Stimulated activated CD4-positive, alpha-beta T cell treated with anti-CD3 and anti-CD28 coated beads, Interleukin-15, amount 100 ng/mL, for 48 hours (primary cell): ENCODE measurements around the gene ECM1.
A peak's percentile ranks its signal among the peaks of the same experiment; 100 is the strongest.

Experiments used
- DNase-seq, 2 donors: peaks; one replicate each; pipeline ENCODE4 v3.0.0-alpha.2; 2020; ENCODE audit warnings: low read depth in 2 of 2

ECM1 gene

GRCh38 chr1:150507912-150508864, at the start of gene ECM1:
Gene ECM1, plus strand, starts transcription at chr1:150508109. Its CDS starts 101 bp downstream, at chr1:150508210.
- no peak for DNase-seq

DNA sequence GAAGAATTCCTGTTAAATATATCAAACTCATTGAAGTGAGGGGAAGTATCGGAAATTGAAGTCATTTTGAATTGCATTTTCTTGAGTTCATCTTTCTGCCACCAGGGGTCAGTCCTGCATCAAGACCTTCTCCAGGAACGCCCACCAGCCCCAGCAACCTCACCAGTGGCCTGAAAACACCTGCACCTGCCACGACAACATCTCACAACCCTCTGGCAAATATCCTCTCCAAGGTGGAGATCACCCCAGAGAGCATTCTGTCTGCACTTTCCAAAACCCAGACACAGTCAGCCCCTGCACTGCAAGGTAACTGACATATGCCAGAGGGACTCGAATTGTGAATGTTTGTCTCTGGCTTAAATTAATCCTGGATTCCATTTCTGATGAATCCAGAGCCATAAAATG, 43.5 kb upstream of the ECM1 start:
- DNase-seq: peak; percentile 58 to 75

DNA sequence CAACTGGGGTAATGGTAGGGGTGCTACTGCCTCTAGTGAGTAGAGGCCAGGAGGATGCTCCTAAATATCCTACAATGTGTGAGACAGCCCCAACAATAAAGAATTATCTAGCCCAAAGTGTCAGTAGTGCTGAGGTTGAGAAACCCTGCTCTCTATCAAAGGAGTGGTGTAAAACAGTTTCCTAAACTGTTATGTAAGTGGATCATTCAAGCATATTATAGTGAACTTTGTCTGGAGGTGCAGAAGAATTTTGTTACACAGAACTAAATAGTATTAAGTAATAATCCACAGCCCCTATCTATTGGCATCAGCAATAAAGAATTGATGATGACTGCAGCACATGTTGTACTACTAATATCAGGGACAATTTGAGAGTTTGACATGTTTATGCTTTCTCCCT, 40.9 kb upstream of the ECM1 start:
- no peak for DNase-seq

GRCh38 chr1:150469291-150469690, 38.6 kb upstream of the ECM1 start:
- no peak for DNase-seq

DNA sequence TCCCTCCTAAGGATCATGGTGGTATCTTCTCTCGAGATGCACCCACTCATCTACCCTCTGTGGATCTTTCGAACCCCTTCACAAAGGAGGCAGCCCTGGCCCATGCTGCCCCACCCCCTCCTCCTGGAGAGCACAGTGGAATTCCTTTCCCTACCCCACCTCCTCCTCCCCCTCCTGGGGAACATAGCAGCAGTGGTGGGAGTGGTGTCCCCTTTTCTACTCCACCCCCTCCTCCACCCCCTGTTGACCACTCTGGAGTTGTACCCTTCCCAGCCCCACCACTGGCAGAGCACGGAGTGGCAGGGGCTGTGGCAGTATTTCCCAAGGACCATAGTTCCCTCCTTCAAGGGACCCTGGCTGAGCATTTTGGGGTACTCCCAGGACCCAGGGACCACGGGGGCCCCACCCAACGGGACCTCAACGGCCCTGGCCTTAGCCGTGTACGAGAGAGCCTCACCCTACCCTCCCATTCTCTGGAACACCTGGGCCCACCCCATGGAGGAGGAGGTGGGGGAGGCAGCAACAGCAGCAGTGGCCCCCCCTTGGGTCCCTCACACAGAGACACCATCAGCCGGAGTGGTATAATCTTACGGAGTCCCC, 35.2 kb upstream of the ECM1 start:
- no peak for DNase-seq

DNA sequence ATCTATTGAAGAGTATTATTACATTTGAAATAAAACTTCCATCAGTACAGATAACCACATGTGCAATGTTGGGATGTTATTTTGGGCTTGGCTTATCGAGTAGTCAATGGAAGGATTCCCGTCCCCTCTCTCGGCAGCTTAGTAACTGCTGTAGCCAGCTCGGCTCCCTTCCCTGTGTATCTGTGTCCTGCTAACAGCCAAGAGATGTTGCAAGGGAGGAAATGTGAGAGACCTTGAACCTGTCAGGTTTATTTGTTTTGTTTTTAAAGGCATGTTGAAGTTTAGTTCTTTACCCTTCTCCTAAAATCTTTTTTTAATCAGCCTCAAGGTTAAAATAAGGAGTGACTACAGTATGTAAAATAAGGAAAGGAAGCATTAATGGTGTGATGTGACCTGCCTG, 34.2 kb upstream of the ECM1 start:
- no peak for DNase-seq

DNA sequence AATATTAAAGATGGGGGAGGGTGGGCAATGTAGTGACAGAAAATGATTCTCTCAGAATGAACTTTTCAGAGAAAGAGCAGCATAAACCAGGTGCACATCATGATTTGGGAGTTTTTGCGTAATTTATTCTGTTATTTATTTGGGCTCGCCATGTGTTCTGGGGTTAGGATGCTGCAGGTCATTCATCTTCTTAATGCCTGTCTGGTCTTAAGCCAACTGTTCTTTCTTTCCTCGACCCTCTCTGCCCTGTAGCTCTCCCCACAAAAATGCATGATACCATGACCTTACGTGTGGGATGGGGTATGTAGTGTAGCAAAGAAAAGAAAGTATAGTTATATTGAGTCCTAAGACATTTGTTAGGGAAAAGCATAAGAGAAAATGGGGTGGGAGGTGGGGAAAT, 33.0 kb upstream of the ECM1 start:
- no peak for DNase-seq

GRCh38 chr1:150476754-150477153, 31.2 kb upstream of the ECM1 start:
- no peak for DNase-seq

DNA sequence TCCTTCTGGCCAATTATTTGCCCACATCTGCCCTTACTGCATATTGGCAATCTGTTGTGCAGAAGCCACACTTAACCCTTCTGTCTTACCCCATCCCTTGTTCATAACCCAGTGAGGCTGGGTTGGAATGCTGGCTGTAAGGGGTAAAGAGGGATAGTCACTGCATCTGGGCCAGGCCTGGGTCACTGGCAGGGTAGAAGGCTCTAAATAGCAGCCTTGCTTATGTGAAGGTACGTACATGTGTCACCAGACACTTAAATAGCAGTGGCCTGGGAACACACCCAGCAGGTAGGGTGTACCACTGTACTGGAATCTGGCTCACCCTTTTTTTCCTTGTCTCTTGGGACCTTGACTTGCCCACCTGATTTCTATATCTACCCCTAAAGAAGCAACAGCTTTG, 30.6 kb upstream of the ECM1 start:
- no peak for DNase-seq

DNA sequence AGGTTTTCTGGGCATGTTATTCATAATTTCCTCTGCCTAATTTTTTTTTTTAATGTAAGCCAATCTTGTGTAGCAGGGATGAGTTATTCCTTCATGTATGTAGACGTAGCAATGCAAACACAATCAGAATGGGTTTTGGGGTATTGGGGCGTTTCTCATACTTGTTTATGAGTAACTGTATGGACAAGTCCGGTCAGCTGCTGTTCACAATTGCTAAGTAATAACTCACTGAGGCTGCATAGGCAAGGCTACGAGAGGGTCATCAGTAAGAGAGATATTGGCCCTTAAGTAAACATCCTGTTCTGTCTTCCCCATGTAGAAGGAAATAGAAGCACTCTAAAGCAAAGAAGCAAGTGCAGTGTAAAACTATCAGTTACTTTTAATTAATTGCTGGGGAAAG, 30.2 kb upstream of the ECM1 start:
- DNase-seq: no peak

- DNase-seq: no peak
Observed at GRCh38 chr1:150479370-150479769, 28.5 kb upstream of the ECM1 start.

DNA sequence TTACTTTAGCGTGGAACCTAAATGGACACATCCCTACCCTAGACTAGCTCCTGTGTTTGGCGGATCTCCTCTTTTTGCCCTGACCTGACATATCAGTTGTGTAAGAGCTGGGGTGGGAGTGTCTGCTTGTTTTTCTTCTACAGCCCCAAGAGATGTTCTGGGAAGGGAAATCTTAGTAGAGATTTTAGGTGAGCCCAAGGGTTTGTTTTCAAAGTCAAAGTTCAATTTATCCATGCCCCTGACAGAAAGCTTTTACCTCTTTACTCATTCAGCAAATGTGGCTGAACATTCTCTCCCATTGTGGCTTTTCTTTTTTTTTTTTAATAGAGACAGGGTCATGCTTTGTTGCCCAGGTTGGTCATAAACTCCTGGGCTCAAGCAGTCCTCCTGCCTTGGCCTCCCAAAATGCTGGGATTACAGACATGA, 28.0 kb upstream of the ECM1 start:
- DNase-seq: no peak

DNA sequence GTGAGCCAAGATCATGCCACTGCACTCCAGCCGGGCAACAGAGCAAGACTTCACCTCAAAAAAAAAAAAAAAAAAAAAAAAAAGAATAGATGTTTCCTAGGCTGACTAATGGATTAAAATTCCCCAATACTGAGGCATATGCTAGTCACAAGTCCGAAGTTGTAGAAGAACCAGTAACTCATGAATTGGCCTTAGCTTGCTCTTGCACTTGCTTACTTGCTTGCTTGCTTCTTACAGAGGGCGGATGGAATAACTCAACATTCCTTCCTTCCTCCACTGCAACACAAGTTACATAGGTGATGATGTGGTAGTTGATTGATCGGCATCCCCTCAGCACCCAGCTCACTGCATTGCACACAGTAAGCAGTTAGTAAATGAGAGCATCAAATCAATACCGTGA, 23.5 kb upstream of the ECM1 start:
- no peak for DNase-seq

DNA sequence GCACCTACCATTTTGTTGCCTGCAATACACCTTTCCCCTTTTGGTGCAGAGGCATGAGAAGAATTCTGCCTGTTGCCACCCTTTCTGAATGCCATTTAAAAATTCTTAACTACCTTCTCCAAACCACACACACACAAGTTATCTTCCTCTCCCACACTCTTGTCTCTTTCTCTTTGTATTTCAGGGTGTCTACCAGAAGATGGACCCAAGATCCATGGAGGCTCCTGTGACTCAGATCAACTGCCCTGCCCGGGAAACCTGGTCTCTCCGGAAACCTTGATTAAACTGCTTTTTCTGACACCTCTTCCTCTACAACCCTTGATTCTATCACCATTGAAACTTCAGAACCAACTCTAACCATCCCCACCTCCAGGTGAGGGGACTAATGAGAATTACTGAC, 23.0 kb upstream of the ECM1 start:
- DNase-seq: no peak

DNA sequence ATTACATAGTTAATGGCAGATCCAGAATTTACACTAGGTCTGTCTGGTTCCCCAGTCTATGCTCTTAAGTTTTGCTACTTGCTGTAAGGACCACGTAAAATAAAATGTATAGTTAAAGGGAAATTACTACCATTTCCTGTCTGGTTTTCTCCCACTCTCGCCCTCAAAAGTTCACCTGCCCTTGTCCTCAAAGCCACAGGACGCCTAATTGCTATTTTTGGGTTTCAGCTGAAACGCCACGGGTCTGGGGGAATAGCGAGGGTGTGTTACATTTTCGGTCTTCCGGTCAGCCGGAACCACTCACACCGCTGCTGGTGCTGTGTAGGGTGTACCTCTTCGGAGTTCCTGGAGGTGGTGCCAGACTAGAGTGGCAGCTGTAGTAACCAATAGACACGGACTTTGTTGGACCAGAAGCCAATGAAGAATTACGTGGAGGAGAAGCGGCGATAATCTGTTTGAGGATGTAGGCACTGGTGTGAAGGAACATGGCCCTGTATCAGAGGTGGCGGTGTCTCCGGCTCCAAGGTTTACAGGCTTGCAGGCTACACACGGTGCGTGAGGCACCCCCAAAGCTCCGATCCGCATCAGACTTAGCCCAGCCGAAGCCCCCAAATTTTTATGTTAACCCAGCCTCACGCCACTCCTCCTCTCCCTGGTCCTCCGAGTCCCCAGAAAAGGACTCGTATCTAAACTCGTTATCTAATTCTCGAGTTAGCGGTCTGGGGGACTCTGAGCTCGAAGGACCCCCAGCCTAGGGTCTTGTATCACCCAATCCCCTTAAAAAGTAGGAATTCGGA, 20.7 kb upstream of the ECM1 start, which contains the start of gene TARS2:
TARS2 (plus strand) TSS at position 454 of the 797 bp plus-strand sequence; CDS start at position 486, 32 bp downstream.
- DNase-seq: peak; percentile 90 to 96

- DNase-seq: no peak
Observed at GRCh38 chr1:150487763-150488115, 20.2 kb upstream of the ECM1 start.

DNA sequence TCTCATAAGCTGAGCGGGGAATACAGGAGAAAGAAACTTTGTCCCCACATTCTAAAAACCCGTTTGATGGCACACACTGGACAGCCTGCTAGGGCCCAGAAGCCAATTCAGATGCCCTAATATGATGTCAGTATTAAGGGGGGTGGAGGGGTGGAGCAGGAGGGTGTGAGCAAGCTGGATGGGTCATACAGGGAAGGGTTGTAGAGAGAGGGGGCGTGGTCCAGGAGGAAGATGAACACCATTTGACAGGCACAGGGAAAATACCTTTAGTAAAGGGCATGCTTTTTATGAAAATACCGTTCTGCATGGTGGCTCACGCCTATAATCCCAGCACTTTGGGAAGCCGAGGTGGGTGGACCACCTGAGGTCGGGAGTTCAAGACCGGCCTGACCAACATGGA, 14.7 kb upstream of the ECM1 start:
- no peak for DNase-seq

DNA sequence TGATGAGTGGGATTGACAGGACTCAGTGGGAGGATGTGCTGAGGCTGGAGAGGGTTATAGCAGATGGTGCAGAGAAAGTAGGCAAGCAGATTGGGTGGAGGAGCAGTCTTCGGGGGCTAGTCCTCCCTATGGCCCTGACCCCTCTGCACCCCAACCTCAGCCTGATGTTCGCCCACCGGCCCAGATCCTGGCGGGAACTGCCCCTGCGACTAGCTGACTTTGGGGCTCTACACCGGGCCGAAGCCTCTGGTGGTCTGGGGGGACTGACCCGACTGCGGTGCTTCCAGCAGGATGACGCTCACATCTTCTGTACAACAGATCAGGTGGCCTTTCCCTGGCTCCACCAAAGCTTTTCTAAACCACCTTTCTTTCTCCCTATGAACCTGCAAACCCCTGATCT, 9.6 kb upstream of the ECM1 start:
- DNase-seq: no peak

GRCh38 chr1:150505431-150505830, 2.5 kb upstream of the ECM1 start:
- DNase-seq: no peak

DNA sequence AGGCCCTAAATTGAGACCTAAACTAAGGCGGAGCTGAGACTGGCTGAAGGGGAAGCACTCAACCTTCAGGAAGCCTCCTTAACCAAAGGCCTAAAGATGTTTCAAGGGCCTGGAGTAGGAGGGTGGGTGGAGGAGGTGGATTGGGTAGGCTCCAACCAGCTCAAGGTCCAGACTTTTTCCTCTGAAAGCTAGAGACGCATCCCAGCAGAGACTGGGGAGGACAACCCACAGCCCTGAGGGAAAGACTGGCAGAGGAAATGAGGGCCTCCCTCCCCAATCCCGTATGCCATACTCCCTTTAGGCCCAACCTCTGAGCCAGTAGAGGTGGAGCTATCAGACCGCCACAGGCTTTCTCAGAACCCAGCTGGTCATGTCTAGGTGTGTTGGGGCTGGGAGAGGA, 1.1 kb downstream of the ECM1 start:
- DNase-seq: no peak

DNA sequence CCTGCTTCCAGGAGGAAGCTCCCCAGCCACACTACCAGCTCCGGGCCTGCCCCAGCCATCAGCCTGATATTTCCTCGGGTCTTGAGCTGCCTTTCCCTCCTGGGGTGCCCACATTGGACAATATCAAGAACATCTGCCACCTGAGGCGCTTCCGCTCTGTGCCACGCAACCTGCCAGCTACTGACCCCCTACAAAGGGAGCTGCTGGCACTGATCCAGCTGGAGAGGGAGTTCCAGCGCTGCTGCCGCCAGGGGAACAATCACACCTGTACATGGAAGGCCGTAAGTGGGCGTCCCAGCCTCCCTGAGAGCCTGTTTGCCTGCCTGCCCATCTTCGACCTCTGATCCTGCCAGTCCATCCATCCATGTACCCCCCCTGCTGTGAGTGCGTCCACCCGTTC, 3.6 kb downstream of the ECM1 start:
- DNase-seq: no peak

DNA sequence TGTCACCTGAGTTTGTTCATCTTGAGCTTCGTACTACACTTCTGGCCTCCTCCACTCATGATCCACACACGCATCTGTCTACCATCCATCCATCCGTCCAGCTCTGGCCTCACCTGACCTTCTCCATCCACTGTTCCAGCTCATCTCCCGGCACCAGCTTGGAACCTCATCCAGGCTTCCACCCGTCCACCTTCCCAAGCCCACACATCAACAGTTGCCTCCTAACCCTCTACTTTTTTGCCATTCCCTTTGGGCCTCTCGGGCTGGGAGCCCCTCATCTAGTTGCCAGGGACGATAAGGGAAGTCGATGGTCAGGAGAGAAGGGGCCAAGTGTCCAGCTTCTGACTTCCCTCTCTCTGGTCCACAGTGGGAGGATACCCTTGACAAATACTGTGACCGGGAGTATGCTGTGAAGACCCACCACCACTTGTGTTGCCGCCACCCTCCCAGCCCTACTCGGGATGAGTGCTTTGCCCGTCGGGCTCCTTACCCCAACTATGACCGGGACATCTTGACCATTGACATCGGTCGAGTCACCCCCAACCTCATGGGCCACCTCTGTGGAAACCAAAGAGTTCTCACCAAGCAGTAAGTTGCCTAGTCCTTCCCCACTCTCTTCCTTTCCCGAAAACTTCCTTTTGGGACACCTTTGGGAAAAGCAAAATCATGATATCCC, 4.2 kb downstream of the ECM1 start:
- DNase-seq: no peak
